ENCODE results near the gene TXNRD3.

The TXNRD3 gene

GRCh38 chr3:126654571-126655383, at the start of gene TXNRD3:
TXNRD3 (minus strand) TSS chr3:126655124.
- peak; percentile 34 for DNase-seq (ENCODE audit: low read depth, low spot score)

DNA sequence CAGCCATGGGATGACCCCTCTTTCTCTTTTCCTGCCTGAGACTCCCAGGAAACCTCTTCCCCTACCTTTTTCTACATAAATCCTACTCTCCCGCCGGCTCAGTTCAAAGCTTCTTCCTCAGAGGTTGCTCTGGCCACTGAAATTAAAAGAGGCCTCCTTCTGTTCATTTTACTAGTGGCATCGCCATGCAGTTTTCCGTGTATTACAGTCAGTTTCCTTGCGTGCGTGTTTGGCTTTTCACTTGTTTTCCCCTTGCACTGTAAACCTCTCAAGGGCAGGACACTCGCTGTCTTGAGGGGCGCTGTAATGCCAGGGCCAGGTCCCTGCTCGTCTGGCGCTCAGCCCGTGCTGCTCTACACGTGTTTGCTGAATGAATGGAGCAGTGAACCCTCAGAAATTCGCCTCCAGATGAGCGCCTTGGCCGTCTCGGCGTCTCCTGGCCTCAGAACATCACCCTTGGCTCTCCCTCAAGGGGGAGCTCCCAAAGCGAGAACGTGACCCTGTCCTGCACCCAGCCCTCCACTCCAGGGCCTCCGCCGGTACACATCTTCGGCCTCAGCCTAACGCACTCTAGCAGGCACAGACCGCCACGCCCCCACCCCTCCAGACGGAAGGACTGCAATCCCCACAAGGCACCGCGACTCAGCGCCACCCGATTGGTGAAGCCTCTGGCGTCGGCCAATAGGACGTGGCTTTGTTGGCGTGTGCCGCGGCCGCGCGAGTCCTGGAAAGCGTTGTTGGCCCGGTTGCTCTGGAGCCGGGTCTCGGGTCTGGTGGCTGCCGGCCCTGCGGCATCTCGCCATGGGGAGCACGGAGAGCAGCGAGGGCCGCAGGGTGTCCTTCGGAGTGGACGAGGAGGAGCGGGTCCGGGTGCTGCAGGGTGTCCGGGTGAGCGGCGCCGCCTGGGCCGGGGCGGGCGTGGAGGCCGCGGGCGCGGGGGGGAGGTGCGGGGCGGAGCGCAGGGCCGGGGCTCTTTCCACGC, 48.9 kb upstream of the TXNRD3 start, which contains the start of gene CHCHD6:
CHCHD6 (plus strand) TSS at position 729 of the 982 bp plus-strand sequence; CDS start at position 802, 73 bp downstream.
- peak; percentile 88 for DNase-seq (ENCODE audit: low read depth, low spot score)

DNA sequence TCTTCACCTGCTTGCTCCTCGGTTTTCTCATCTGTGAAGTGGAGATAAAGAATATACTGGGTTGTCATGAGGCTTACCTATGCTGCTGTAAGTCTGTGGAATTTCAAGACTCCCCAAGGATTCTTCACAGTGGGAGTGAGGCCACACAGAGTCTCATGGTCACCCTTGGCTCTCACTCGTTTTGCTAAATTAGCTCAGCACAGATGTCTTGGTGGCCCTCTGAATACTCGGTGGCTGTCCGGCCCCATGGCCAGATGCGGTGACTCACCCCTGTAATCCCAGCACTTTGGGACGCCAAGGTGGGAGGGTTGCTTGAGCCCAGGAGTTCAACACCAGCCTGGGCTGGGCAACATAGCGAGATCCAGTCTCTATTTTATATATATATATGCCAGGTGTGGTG, 44.1 kb upstream of the TXNRD3 start:
- no peak for DNase-seq (ENCODE audit: low read depth, low spot score)

DNA sequence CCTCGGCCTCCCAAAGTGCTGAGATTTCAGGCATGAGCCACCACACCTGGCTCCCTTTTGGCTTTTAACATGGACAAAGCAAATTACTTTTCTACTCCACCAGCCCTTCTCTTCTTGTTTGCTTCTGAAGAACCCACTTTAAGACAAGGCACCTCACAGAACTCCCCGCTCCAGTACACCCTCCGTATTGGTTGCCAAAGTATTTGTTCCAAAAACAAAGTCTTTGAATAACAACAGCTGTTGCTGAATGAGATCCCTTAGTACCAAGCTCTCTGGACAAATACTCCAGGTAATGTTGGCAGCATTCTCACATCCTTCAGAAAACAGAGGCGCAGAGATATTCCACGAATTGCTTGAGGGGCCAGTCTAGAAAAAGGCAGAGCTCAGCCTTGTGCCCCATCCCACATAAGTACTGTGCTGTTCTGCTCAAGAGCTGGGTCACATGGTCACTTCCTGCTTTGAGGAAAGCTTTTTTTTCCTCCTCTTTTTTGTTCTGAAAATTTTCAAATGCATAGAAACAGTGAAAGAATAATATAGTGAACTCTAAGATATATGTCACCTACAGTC, 41.9 kb upstream of the TXNRD3 start:
- no peak for DNase-seq (ENCODE audit: low read depth, low spot score)

DNA sequence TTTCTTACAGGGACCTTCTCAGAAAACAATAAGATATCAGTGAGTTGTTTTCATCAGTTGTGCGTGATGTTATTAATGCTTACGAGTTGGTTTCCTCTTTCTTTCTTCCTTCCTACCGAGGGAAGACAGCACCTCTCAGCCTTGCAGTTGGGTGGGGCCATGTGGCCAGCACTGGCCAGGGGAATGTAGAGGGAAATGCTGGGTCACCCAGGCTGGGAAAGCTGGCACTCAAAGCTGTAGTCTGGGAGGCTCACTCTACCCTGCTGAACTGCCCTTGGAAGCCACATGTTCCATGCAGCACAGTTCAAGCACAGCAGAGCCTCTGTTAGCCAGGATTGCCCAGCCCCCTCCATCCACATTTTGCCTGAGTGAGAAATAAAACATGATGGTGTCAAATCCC, 39.0 kb upstream of the TXNRD3 start:
- no peak for DNase-seq (ENCODE audit: low read depth, low spot score)

GRCh38 chr3:126692858-126693257, 37.9 kb upstream of the TXNRD3 start:
- no peak for DNase-seq (ENCODE audit: low read depth, low spot score)

DNA sequence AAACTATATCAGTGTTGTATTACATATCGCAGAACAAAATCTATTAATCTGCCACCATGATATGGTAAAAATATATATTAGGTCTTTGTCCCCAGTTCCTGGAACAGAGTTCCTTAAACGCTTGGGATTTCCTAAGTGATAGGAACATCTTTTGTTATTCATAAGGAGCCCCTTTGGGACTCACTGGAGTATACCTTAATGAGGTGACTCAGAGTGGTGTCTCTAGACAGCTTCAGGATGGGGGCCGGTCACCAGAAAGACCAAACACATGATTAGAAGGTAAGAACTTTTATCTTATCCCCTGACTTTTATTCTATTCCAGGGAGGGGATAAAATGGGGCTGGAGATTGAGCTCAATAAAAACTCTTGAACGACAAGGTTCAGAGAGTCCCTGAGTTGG, 36.8 kb upstream of the TXNRD3 start:
- no peak for DNase-seq (ENCODE audit: low read depth, low spot score)

DNA sequence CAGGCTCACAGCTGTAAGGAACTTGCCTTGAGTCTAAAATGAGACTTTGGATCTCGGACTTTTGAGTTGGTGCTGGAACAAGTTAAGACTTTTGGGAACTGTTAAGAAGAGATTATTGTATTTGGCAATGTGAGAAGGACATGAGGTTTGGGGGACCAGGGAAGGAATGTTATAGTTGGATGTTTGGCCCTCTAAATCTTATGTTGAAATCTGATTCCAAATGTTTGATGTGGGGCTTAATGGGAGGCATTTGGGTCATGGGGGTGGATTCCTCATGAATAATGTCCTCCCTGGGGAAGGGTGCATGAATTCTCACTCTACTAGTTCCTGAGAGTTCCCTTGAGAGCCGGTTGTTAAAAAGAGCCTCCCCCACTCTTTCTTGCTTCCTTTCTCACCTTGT, 30.6 kb upstream of the TXNRD3 start:
- DNase-seq (ENCODE audit: low read depth, low spot score): no peak

DNA sequence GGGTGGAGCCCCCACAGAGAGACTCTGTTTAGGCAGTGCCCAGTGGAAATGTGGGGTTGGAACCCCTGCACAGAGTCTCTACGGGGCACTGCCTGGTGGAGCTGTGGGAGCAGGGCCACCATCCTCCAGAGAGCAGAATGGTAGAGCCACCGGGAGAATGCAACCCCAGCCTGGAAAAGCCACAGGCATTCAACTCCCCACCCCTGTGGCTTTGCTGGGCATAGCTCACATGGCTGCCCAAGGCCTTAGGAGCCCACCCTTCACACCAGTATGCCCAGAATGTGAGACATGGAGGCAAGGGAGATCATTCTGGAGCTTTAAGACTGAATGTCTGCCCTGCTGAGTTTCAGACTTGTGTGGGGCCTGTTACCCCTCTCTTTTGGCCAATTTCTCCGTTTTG, 30.1 kb upstream of the TXNRD3 start:
- no peak for DNase-seq (ENCODE audit: low read depth, low spot score)

- no peak for DNase-seq (ENCODE audit: low read depth, low spot score)
Measured at GRCh38 chr3:126684218-126684751, 29.4 kb upstream of the TXNRD3 start.

DNA sequence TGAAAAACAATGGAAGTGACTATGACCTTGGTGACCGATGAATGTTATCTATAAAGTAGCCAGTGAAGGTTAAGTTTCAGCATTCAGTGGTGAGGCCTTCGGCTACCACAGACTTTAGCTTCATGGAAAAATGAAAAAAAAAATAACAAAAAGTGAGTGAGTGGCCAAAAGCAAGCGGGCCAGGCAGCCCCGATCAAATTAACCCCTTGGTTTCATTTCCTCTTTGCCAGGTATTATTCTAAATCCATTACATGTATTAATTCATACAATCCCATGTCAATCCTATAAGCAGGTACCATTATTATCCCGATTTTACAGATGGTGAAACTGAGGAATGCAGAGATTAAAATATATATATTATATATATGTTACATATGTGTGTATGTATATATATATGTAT, 28.1 kb upstream of the TXNRD3 start:
- no peak for DNase-seq (ENCODE audit: low read depth, low spot score)

- no peak for DNase-seq (ENCODE audit: low read depth, low spot score)
Measured at GRCh38 chr3:126682009-126682408, 27.1 kb upstream of the TXNRD3 start.

DNA sequence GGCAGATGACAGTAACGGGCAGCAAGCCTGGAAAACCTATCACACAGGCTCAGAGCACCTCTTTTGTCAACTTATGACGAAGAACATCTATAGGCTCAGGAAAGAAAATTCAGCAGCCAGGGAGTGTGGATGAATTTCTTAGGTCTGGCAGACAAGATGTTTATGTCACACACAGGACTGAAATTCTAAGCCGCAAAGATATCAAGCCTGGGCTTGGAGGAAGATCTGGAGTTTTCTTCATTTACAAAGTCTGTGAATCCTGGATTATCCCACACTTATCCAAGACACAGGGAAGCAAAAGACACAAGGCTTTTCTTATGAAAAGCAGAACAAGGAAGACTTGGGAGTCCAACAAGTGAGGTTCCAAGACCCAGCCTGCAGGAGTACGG, 25.7 kb upstream of the TXNRD3 start:
- DNase-seq (ENCODE audit: low read depth, low spot score): no peak

DNA sequence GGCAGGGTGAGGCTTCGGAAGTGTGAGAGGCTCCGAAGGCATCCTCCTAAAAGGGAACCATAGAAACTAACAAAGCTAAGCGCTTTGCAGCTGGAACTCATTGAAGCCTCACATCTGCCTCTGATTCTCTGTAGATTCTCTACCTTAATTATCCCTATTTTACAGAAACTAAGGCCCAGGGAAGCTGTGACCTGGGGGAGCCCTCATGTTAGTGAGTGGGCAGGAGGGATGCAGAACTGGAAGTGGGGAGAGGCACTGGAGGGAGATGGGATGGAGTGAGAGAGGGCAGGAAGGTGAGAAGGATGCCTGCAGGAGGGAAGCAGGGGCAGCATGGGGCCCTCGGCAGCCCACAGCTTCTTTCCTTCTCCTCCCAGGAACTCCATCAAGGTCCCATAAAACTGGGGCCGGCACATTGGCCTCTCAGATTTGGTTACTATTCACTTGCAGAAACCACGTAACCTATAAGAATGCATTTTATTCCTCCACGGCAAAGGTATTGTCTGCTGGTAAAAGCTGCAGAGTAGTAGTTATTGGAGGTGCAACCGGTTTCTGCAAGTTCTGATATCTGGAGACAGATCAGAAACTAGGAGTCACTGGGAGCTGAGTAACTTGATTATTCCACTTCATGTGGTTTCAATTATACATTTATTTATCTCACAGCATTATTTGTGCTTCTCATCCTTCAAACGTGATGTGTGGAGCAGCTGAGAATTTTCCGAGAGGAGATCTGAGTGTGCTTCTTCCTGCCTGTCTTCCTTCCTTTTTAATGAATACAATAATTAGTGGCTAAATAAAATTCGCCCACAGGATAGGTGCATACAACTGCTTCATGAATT, 25.1 kb upstream of the TXNRD3 start:
- DNase-seq (ENCODE audit: low read depth, low spot score): no peak

GRCh38 chr3:126679318-126679751, 24.4 kb upstream of the TXNRD3 start:
- DNase-seq (ENCODE audit: low read depth, low spot score): peak; percentile 55

DNA sequence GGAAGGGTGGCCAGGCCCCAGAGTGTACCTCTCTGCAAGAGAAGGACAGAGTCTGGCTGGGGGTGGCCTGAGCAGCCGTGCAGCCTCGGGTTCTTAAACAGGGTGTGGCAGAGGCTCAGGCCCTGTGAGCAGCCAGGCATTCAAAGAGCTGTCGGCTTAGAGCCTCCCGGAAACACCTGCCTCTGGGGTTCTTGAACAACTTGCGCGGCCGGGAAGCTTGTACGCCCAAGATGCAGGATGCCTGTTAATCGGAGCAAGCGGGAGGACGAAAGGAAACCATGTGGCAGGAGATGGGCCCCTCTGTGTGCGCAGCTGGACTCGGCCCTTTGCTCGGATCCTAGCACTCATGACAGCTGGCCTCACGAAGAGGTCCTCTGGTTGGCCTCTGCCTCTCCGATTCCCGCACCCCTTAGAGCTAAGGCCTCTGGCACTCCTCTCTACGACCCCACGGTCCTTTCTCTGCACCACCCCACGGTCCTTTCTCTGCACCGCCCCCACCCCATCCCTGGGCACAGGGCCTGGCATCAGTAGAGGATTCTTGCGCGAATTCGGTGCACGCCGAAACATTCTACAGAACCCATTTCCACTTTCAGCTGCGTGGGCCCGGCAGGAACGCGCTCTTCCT, 23.9 kb upstream of the TXNRD3 start:
- no peak for DNase-seq (ENCODE audit: low read depth, low spot score)

DNA sequence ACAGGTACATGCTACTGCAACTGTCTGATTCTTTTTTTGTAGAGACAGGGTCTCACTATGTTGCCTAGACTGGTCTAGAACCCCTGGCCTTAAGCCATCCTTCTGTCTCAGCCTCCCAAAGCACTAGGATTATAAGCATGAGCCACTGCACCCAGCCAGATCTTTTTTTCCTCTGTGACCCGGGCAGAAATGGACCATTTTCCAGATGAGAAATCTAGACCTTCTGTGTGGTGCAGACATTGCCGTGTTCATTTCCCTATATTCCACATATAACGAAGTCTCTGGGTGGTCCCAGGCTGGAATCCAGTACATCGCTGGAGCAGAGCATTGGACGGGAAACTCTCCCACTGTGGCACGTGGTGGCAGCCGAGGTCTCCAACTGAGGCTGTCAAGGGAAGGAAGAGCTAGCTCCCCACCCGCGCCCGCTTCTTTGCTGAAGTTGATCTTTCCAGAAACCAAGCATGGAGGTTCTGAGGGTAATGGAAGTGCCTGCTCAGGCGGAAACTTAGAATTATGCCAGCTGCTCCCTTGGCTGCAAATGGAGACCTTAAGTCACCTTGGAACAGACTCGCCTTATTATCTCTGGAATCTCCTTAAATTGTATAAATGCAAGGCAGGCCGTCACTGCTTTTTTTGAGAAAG, 23.1 kb upstream of the TXNRD3 start:
- DNase-seq (ENCODE audit: low read depth, low spot score): no peak

DNA sequence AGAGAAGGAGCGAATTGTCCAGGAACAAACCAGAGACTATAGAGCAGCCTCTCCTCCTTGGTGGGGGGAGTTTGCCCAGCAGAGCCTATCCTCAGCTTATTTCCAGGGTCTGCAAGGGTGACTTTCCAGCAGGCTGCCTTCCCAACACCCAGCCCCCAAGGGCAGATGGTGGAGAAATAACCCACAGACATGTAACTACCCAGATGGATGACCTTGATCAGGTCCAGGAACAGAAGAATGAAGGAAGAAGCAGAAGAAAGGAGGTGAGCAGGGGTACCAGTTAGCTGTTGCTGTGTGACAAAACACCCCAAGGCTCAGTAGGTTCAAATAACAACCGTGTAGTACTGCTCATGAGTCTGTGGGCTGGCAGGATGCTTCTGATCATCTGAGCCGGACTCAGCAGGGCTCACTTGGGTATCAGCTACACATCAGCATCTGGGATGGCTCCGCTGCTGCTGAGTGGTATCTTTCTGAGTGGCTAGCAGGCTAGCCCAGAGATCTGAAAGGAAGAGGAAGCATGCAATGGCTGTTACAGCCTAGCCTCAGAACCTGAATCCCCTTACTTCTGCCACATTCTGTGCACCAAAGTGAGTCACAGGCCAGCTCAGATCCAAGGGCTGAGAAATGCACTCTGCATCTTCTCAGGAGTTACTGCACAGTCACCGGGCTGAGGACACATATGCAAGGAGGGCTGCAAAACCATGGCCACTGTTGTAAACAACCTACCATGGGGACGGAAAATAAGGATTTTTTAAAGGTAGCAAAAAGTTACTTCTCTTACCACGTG, 22.2 kb upstream of the TXNRD3 start:
- no peak for DNase-seq (ENCODE audit: low read depth, low spot score)

- no peak for DNase-seq (ENCODE audit: low read depth, low spot score)
Measured at GRCh38 chr3:126672741-126673140, 17.8 kb upstream of the TXNRD3 start.

Measured in activated CD4-positive, CD25-positive, alpha-beta regulatory T cell treated with anti-CD3 and anti-CD28 coated beads, Interleukin-2, amount 50 U/mL, for 16 hours (primary cell).